ENCODE data around the gene AOAH. TPM values are rescaled to one million over a fixed set of nuclear protein-coding genes. Genes with fewer than 3 reads are reported as not detected.
"Not testable (repeated sequence)": the region's sequence is repeated elsewhere in the genome, so short reads cannot be mapped to it uniquely, and the experiment has no call there.

AOAH gene
- total RNA-seq, 1 experiment from 2014 or later, result 0.61 TPM

- Histone ChIP-seq H3K9me3 (replicated peaks) (no peaks in the 10 kb centered on the region), H3K4me3 (no peak overlapping the region), H3K36me3 (no peaks in the 10 kb centered on the region), H3K27ac (no peak overlapping the region), H3K4me1 (replicated peaks) (peaks cover 15% of the 10 kb centered on the region), H3K27me3 (replicated peaks) (no peaks in the 10 kb centered on the region)
- DNase-seq (ENCODE audit: low read depth in 1 of 2, low spot score in 2 of 2), result no peak
These were observed 216.5 kb downstream of the AOAH start for GRCh38 chr7:36507475-36508440.

- Histone ChIP-seq H3K36me3 (no peaks in the 10 kb centered on the region), H3K4me1 (replicated peaks) (peaks cover 15% of the 10 kb centered on the region), H3K9me3 (replicated peaks) (no peaks in the 10 kb centered on the region), H3K27me3 (replicated peaks) (no peaks in the 10 kb centered on the region), H3K4me3 (no peak overlapping the region), H3K27ac (peak overlapping the region; percentile 14; the same call in 1 of the 2 replicates)
- DNase-seq (ENCODE audit: low read depth in 1 of 2, low spot score in 2 of 2), result peak; percentile 30 to 71
These were observed 217.5 kb downstream of the AOAH start for GRCh38 chr7:36506820-36507219.

GRCh38 chr7:36506130-36506798 is 218.0 kb downstream of the AOAH start:
- Histone ChIP-seq H3K27ac (peak overlapping the region; percentile 14; the same call in 1 of the 2 replicates), H3K36me3 (no peaks in the 10 kb centered on the region), H3K4me1 (replicated peaks) (peaks cover 15% of the 10 kb centered on the region), H3K4me3 (no peak overlapping the region), H3K27me3 (replicated peaks) (no peaks in the 10 kb centered on the region), H3K9me3 (replicated peaks) (no peaks in the 10 kb centered on the region)
- DNase-seq (ENCODE audit: low read depth in 1 of 2, low spot score in 2 of 2), result no peak

GRCh38 chr7:36504617-36505016 is 219.7 kb downstream of the AOAH start:
- not testable (repeated sequence) for H3K27ac ChIP-seq; H3K9me3 ChIP-seq (replicated peaks); DNase-seq (ENCODE audit: low read depth in 1 of 2, low spot score in 2 of 2); H3K4me3 ChIP-seq; H3K27me3 ChIP-seq (replicated peaks); H3K36me3 ChIP-seq
- peaks cover 15% of the 10 kb centered on the region for H3K4me1 ChIP-seq (replicated peaks)

- not testable (repeated sequence) for H3K27me3 ChIP-seq (replicated peaks); H3K36me3 ChIP-seq; H3K9me3 ChIP-seq (replicated peaks); H3K4me3 ChIP-seq; H3K27ac ChIP-seq; DNase-seq (ENCODE audit: low read depth in 1 of 2, low spot score in 2 of 2)
- H3K4me1 ChIP-seq (replicated peaks), result peaks cover 15% of the 10 kb centered on the region
These were observed 220.1 kb downstream of the AOAH start for GRCh38 chr7:36504216-36504615.

- DNase-seq (ENCODE audit: low read depth in 1 of 2, low spot score in 2 of 2), result no peak
- Histone ChIP-seq H3K27ac (no peak overlapping the region), H3K9me3 (replicated peaks) (no peaks in the 10 kb centered on the region), H3K4me1 (replicated peaks) (peaks cover 17% of the 10 kb centered on the region), H3K36me3 (no peaks in the 10 kb centered on the region), H3K27me3 (replicated peaks) (no peaks in the 10 kb centered on the region), H3K4me3 (no peak overlapping the region)
These were observed 226.5 kb downstream of the AOAH start for GRCh38 chr7:36497775-36498174.

GRCh38 chr7:36497176-36497575 is 227.1 kb downstream of the AOAH start:
- H3K4me1 ChIP-seq (replicated peaks), result peaks cover 17% of the 10 kb centered on the region
- not testable (repeated sequence) for H3K4me3 ChIP-seq; DNase-seq (ENCODE audit: low read depth in 1 of 2, low spot score in 2 of 2); H3K27ac ChIP-seq; H3K36me3 ChIP-seq; H3K27me3 ChIP-seq (replicated peaks); H3K9me3 ChIP-seq (replicated peaks)

GRCh38 chr7:36496576-36496975 is 227.7 kb downstream of the AOAH start:
- Histone ChIP-seq H3K9me3 (replicated peaks) (no peaks in the 10 kb centered on the region), H3K4me3 (no peak overlapping the region), H3K27me3 (replicated peaks) (no peaks in the 10 kb centered on the region), H3K27ac (no peak overlapping the region), H3K36me3 (no peaks in the 10 kb centered on the region), H3K4me1 (replicated peaks) (peaks cover 17% of the 10 kb centered on the region)
- no peak for DNase-seq (ENCODE audit: low read depth in 1 of 2, low spot score in 2 of 2)

- no peaks in the 10 kb centered on the region for H3K36me3 ChIP-seq
- no peak overlapping the region for H3K27ac ChIP-seq
- no peaks in the 10 kb centered on the region for H3K9me3 ChIP-seq (replicated peaks)
- no peak overlapping the region for H3K4me3 ChIP-seq
- H3K27me3 ChIP-seq (replicated peaks), result no peaks in the 10 kb centered on the region
- no peak for DNase-seq (ENCODE audit: low read depth in 1 of 2, low spot score in 2 of 2)
- H3K4me1 ChIP-seq (replicated peaks), result no peaks in the 10 kb centered on the region
These were observed 233.0 kb downstream of the AOAH start for GRCh38 chr7:36491317-36491716.

- Histone ChIP-seq H3K36me3 (no peaks in the 10 kb centered on the region), H3K4me1 (replicated peaks) (no peaks in the 10 kb centered on the region), H3K9me3 (replicated peaks) (no peaks in the 10 kb centered on the region), H3K4me3 (no peak overlapping the region), H3K27me3 (replicated peaks) (no peaks in the 10 kb centered on the region), H3K27ac (no peak overlapping the region)
- DNase-seq (ENCODE audit: low read depth in 1 of 2, low spot score in 2 of 2), result no peak
These were observed 233.9 kb downstream of the AOAH start for GRCh38 chr7:36490419-36490830.

GRCh38 chr7:36488672-36489071 is 235.6 kb downstream of the AOAH start:
- not testable (repeated sequence) for H3K4me3 ChIP-seq; H3K4me1 ChIP-seq (replicated peaks); H3K9me3 ChIP-seq (replicated peaks); DNase-seq (ENCODE audit: low read depth in 1 of 2, low spot score in 2 of 2); H3K36me3 ChIP-seq; H3K27ac ChIP-seq; H3K27me3 ChIP-seq (replicated peaks)

GRCh38 chr7:36487756-36488336 is 236.4 kb downstream of the AOAH start:
- Histone ChIP-seq H3K27me3 (replicated peaks) (no peaks in the 10 kb centered on the region), H3K27ac (no peak overlapping the region), H3K4me1 (replicated peaks) (no peaks in the 10 kb centered on the region), H3K36me3 (no peaks in the 10 kb centered on the region), H3K4me3 (no peak overlapping the region), H3K9me3 (replicated peaks) (no peaks in the 10 kb centered on the region)
- peak in 1 of 2 experiments; percentile 24 for DNase-seq (ENCODE audit: low read depth in 1 of 2, low spot score in 2 of 2)

GRCh38 chr7:36486336-36486735 is 238.0 kb downstream of the AOAH start:
- no peak overlapping the region for H3K4me3 ChIP-seq
- H3K9me3 ChIP-seq (replicated peaks), result no peaks in the 10 kb centered on the region
- no peak for DNase-seq (ENCODE audit: low read depth in 1 of 2, low spot score in 2 of 2)
- no peaks in the 10 kb centered on the region for H3K36me3 ChIP-seq
- H3K4me1 ChIP-seq (replicated peaks), result no peaks in the 10 kb centered on the region
- no peak overlapping the region for H3K27ac ChIP-seq
- no peaks in the 10 kb centered on the region for H3K27me3 ChIP-seq (replicated peaks)

GRCh38 chr7:36484265-36484664 is 240.0 kb downstream of the AOAH start:
- Histone ChIP-seq H3K4me3 (no peak overlapping the region), H3K4me1 (replicated peaks) (no peaks in the 10 kb centered on the region), H3K36me3 (no peaks in the 10 kb centered on the region), H3K9me3 (replicated peaks) (peaks cover 5% of the 10 kb centered on the region; the same call in 1 of the 2 replicates), H3K27ac (no peak overlapping the region), H3K27me3 (replicated peaks) (no peaks in the 10 kb centered on the region)
- DNase-seq (ENCODE audit: low read depth in 1 of 2, low spot score in 2 of 2), result no peak

Measured in SJSA1 (cell line).